Panc1 (cell line): ENCODE data around the gene NDUFS7. TPM values are rescaled to one million over a fixed set of nuclear protein-coding genes. Genes with fewer than 3 reads are reported as not detected.

Experiments used
- ATAC-seq: fragments of 200-7000 bp; cut with Tn5 transposase; 2 replicates; pipeline ENCODE4 v1.9.1; 2020; ENCODE audit warnings: mild to moderate bottlenecking, moderate library complexity
- BruUV-seq: library from RNA; stranded (reverse); fragments of 400-500 nt; replicated peaks from 2 replicates; lab custom pipeline; 2021; lab: Mats Ljungman, UMichigan
- CTCF ChIA-PET: fragments of 300-600 bp; sonication (Branson Sonifier 250); formaldehyde crosslinking; loops from one replicate; lab custom pipeline; 2022; ENCODE audit warnings: antibody characterized with exemption; lab: Charles Lee
- POLR2A ChIA-PET: fragments of 300-600 bp; sonication (Branson Sonifier 250); formaldehyde crosslinking; loops from one replicate; lab custom pipeline; 2022; ENCODE audit warnings: antibody characterized with exemption; lab: Charles Lee
- DNase-seq: peaks from one replicate; pipeline ENCODE4 v3.0.0-alpha.2; 2010; ENCODE audit warnings: low read depth, low spot score
- H3K27ac ChIP-seq: 2 replicates; pipeline ENCODE4 v1.5.1; 2011; ENCODE audit warnings: mild to moderate bottlenecking, low read length, inconsistent platforms
- H3K27me3 ChIP-seq: fragments of 200-500 bp; sonication (Bioruptor generic); 2 replicates; pipeline ENCODE4 v1.6.0; 2014; ENCODE audit warnings: low read length, inconsistent platforms; ENCODE audit not compliant: control insufficient read depth, insufficient read depth
- H3K36me3 ChIP-seq: fragments of 200-500 bp; sonication (Bioruptor generic); 2 replicates; pipeline ENCODE4 v1.5.1; 2014; ENCODE audit warnings: inconsistent platforms, mild to moderate bottlenecking, low read length, moderate library complexity; ENCODE audit not compliant: control insufficient read depth, insufficient read depth
- H3K4me1 ChIP-seq: 2 replicates; pipeline ENCODE4 v1.5.1; 2011; ENCODE audit warnings: inconsistent platforms, mild to moderate bottlenecking, low read length, moderate library complexity; ENCODE audit not compliant: control insufficient read depth, insufficient read depth
- H3K4me3 ChIP-seq, 2 experiments: 2 replicates each; pipeline ENCODE4 v1.5.1; 2011 to 2012; ENCODE audit warnings: low read depth in 2 of 2, low read length in 2 of 2, mild to moderate bottlenecking in 2 of 2, inconsistent platforms in 1 of 2, moderate library complexity in 1 of 2
- H3K9me3 ChIP-seq: fragments of 200-500 bp; sonication (Bioruptor generic); 2 replicates; pipeline ENCODE4 v1.5.1; 2014; ENCODE audit warnings: low read depth, mild to moderate bottlenecking, inconsistent platforms, low read length, moderate library complexity; ENCODE audit not compliant: control insufficient read depth, insufficient read depth
- CTCF ChIP-seq: fragments of 450-650 bp; IDR thresholded peaks from 2 replicates; pipeline ENCODE4 v1.5.1; 2017; ENCODE audit warnings: mild to moderate bottlenecking
- POLR2AphosphoS5 ChIP-seq: IDR thresholded peaks from 2 replicates; pipeline ENCODE4 v1.6.1; 2012; ENCODE audit warnings: mild to moderate bottlenecking, low read depth, low read length, moderate library complexity
- REST ChIP-seq, 2 experiments: IDR thresholded peaks; 2 replicates each; pipeline ENCODE4 v1.6.1; 2011 to 2012; ENCODE audit warnings: low read depth in 2 of 2, control low read depth in 1 of 2, low read length in 1 of 2, mild to moderate bottlenecking in 1 of 2, moderate library complexity in 1 of 2; ENCODE audit not compliant: insufficient read depth in 1 of 2
- SIN3A ChIP-seq: IDR thresholded peaks from 2 replicates; pipeline ENCODE4 v1.6.1; 2012; ENCODE audit warnings: low read depth, mild to moderate bottlenecking, low read length, moderate library complexity, borderline replicate concordance; ENCODE audit not compliant: insufficient read depth
- TCF7L2 ChIP-seq: IDR thresholded peaks from 2 replicates; pipeline ENCODE4 v1.6.1; 2011; ENCODE audit warnings: mild to moderate bottlenecking, low read depth, low read length, inconsistent platforms
- in situ Hi-C: cut with HindIII; loops from 2 replicates; pipeline ENCODE4 v1.10.0; 2016; ENCODE audit warnings: low sequenced_read_pairs, low pct_unique_long_range_greater_than_20kb
- intact Hi-C: fragments of 100-400 bp; cut with micrococcal nuclease; formaldehyde crosslinking; loops from one replicate; pipeline ENCODE4 v1.10.0; 2022; ENCODE audit not compliant: unreplicated experiment
- total RNA-seq: library from RNA; stranded (reverse); gene quantifications from one replicate; pipeline ENCODE4 v1.2.1, GENCODE V29; 2021; ENCODE audit not compliant: unreplicated experiment

The NDUFS7 gene
- total RNA-seq, 1 experiment from 2014 or later, result 73.0 TPM

- DNase-seq (no peak), ATAC-seq (no peak)
- POLR2A ChIA-PET, result no interaction called here
- Histone ChIP-seq H3K4me1 (no peaks in the 10 kb centered on the region), H3K4me3 (no peak overlapping the region), H3K9me3 (no peaks in the 10 kb centered on the region), H3K36me3 (no peaks in the 10 kb centered on the region), H3K27ac (no peak overlapping the region), H3K27me3 (no peaks in the 10 kb centered on the region)
- TF ChIP-seq REST (IDR thresholded peaks at IDR 0.05; ENCODE audit: insufficient read depth in 1 of 2, low read depth in 2 of 2, low read length in 1 of 2), result no peak
- no peak for TF ChIP-seq CTCF
- no peak for TF ChIP-seq SIN3A
- TF ChIP-seq TCF7L2, result no peak
- no peak for TF ChIP-seq POLR2AphosphoS5
- intact Hi-C loops (loop anchor here (10.0 kb wide), 1 partner anchor 96 kb away; the partner anchor contains the start of gene FAM174C), in situ Hi-C loops (no loop called here)
- no TSS peak for BruUV-seq
- CTCF ChIA-PET, result interaction anchor here (1.1 kb wide), 1 partner anchor 55 kb away, joined by 3 read pairs; no protein-coding TSS in a partner anchor
These were observed 12.9 kb upstream of the NDUFS7 start for GRCh38 chr19:1370579-1371361.

- intact Hi-C loops, result loop anchor here (10.0 kb wide), 1 partner anchor 98 kb away; the partner anchor contains the start of gene FAM174C
- no peaks in the 10 kb centered on the region for H3K27me3 ChIP-seq
- H3K27ac ChIP-seq, result no peak overlapping the region
- POLR2A ChIA-PET, result interaction anchor here (0.6 kb wide), 1 partner anchor 1750 kb away, joined by 4 read pairs; no protein-coding TSS in a partner anchor
- no peak for ATAC-seq
- TF ChIP-seq CTCF, result no peak
- TF ChIP-seq TCF7L2, result no peak
- TF ChIP-seq POLR2AphosphoS5, result no peak
- no peak for TF ChIP-seq REST (IDR thresholded peaks at IDR 0.05; ENCODE audit: insufficient read depth in 1 of 2, low read depth in 2 of 2, low read length in 1 of 2)
- no peak for TF ChIP-seq SIN3A
- CTCF ChIA-PET, result interaction anchor here (1.6 kb wide), 1 partner anchor 58 kb away, joined by 7 read pairs; no protein-coding TSS in a partner anchor
- H3K36me3 ChIP-seq, result no peaks in the 10 kb centered on the region
- no peaks in the 10 kb centered on the region for H3K4me1 ChIP-seq
- BruUV-seq, result no TSS peak
- in situ Hi-C loops, result no loop called here
- H3K9me3 ChIP-seq, result no peaks in the 10 kb centered on the region
- no peak overlapping the region for H3K4me3 ChIP-seq
- DNase-seq, result no peak
These were observed 10.6 kb upstream of the NDUFS7 start for GRCh38 chr19:1373042-1373533.
